Measurements from ENCODE around the gene GPR162. TPM values are rescaled to one million over a fixed set of nuclear protein-coding genes. Genes with fewer than 3 reads are reported as not detected.

GPR162 gene
- total RNA-seq, 1 experiment from 2014 or later, result not detected

DNA sequence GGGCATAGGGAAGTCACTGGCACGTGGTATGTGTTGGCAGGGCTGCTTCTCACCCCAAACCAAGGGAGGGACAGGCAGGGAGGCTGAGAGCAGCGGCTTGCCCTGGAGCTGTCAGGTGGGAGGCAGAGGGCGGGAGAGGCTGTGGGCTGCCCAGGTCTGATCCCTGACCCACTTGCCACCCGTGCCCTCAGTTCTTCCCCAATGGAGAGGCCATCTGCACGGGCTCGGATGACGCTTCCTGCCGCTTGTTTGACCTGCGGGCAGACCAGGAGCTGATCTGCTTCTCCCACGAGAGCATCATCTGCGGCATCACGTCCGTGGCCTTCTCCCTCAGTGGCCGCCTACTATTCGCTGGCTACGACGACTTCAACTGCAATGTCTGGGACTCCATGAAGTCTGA lies 23.8 kb downstream of the GPR162 start:
- CTCF ChIA-PET, result interaction anchor here (0.6 kb wide), 1 partner anchor 86 kb away, joined by 3 read pairs; no protein-coding TSS in a partner anchor
- no TSS peak for BruUV-seq (replicated peaks)
- Mint-ChIP-seq H3K36me3 (ENCODE audit: insufficient read depth, unreplicated experiment) (peaks cover 7% of the 10 kb centered on the region), H3K9me3 (ENCODE audit: unreplicated experiment) (no peaks in the 10 kb centered on the region), H3K27ac (ENCODE audit: low read depth, unreplicated experiment) (no peak overlapping the region), H3K4me1 (ENCODE audit: insufficient read depth, unreplicated experiment) (peaks cover 13% of the 10 kb centered on the region), H3K27me3 (ENCODE audit: insufficient read depth, unreplicated experiment) (no peaks in the 10 kb centered on the region), H3K4me3 (ENCODE audit: unreplicated experiment) (no peak overlapping the region)
- POLR2A ChIA-PET, result no interaction called here
- intact Hi-C loops (cut with micrococcal nuclease), result no loop called here
- TF ChIP-seq, protein P1, sequence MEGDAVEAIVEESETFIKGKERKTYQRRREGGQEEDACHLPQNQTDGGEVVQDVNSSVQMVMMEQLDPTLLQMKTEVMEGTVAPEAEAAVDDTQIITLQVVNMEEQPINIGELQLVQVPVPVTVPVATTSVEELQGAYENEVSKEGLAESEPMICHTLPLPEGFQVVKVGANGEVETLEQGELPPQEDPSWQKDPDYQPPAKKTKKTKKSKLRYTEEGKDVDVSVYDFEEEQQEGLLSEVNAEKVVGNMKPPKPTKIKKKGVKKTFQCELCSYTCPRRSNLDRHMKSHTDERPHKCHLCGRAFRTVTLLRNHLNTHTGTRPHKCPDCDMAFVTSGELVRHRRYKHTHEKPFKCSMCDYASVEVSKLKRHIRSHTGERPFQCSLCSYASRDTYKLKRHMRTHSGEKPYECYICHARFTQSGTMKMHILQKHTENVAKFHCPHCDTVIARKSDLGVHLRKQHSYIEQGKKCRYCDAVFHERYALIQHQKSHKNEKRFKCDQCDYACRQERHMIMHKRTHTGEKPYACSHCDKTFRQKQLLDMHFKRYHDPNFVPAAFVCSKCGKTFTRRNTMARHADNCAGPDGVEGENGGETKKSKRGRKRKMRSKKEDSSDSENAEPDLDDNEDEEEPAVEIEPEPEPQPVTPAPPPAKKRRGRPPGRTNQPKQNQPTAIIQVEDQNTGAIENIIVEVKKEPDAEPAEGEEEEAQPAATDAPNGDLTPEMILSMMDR (IDR thresholded peaks at IDR 0.05; ENCODE audit: unreplicated experiment), result no peak
- no peak for DNase-seq (ENCODE audit: unreplicated experiment)

DNA sequence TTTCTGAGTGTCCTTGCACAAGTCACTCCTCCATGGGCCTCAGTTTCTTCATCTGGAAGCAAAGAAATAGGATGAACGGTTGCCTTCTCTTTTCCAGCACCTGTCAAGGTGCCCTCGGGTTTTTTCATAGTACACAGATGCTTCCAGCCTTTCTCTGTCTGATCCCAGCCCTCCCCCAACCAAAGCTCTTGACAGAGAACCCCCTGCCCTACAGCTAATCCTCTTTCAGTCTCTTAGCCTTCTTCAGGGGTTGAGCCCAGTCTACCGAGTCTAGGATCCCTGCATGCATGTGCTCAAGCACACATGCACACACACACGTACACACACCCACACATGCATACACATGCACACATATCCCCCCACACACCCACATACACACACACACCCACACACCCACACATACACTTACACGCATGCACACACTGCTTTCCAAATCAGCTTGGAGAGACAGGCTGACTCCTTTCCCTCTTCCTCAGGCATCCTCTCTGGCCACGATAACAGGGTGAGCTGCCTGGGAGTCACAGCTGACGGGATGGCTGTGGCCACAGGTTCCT lies 24.8 kb downstream of the GPR162 start:
- no peak for DNase-seq (ENCODE audit: unreplicated experiment)
- ChIA-PET POLR2A (no interaction called here), CTCF (interaction anchor here (2.5 to 4.3 kb wide), 3 partner anchors 11 to 93 kb away, joined by 11 to 40 read pairs (median 13); partner anchors contain the start of gene MLF2)
- no TSS peak for BruUV-seq (replicated peaks)
- Mint-ChIP-seq H3K27ac (ENCODE audit: low read depth, unreplicated experiment) (no peak overlapping the region), H3K36me3 (ENCODE audit: insufficient read depth, unreplicated experiment) (peaks cover 11% of the 10 kb centered on the region), H3K4me3 (ENCODE audit: unreplicated experiment) (no peak overlapping the region), H3K4me1 (ENCODE audit: insufficient read depth, unreplicated experiment) (peaks cover 18% of the 10 kb centered on the region), H3K9me3 (ENCODE audit: unreplicated experiment) (no peaks in the 10 kb centered on the region), H3K27me3 (ENCODE audit: insufficient read depth, unreplicated experiment) (no peaks in the 10 kb centered on the region)
- intact Hi-C loops (cut with micrococcal nuclease), result no loop called here
- TF ChIP-seq, protein P1 (IDR thresholded peaks at IDR 0.05; ENCODE audit: unreplicated experiment), result no peak

DNA sequence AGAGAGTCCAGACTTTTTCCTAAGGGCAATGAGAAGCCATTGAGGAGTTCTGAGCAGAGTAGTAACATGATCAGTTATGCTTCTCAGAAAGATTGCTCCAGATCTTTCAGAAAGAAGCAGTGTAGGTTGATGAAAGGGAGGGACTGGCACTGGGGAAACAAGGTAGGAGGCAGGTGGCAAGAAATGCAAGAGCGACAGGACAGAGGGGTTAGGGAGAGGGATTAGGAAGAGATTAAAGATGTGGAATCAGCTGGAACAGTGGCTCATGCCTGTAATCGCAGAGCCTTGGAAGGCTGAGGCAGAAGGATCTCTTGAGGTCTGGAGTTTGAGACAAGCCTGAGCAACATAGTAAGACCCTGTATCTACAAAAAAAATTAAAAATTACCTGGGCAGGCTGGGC lies 26.1 kb downstream of the GPR162 start:
- POLR2A ChIA-PET, result interaction anchor here (7.9 kb wide), 1 partner anchor 19 kb away, joined by 130 read pairs; the partner anchor contains the start of gene TPI1
- CTCF ChIA-PET, result interaction anchor here (0.6 to 4.3 kb wide), 8 partner anchors 8 to 142 kb away, joined by 3 to 40 read pairs (median 6); partner anchors contain the start of gene MLF2
- BruUV-seq (replicated peaks), result no TSS peak

DNA sequence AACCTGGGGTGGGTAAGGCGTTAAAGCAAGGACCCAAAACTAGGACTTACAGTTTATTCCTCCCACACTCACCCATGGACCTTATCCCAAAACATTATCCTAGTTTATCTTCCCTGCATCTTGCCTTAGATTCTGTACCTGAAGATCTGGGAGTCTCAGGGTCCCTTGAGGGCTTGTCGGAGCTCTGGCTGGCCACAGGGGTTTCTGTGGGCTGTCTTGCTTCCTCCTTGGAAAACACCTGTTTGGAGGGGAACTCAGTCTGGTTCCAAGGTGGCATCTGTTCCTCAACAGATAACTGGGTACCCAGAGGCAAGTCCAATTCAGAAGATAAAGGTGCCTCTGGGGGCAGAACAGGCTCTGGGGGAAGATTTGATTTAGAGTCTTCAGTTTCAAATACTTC lies 27.8 kb downstream of the GPR162 start:
- no peak for DNase-seq (ENCODE audit: unreplicated experiment)
- BruUV-seq (replicated peaks), result no TSS peak
- H3K27ac Mint-ChIP-seq (ENCODE audit: low read depth, unreplicated experiment), result peak overlapping the region; percentile 90
- TF ChIP-seq, protein P1 (IDR thresholded peaks at IDR 0.05; ENCODE audit: unreplicated experiment), result no peak
- H3K36me3 Mint-ChIP-seq (ENCODE audit: insufficient read depth, unreplicated experiment), result peaks cover 19% of the 10 kb centered on the region
- H3K4me3 Mint-ChIP-seq (ENCODE audit: unreplicated experiment), result peak overlapping the region; percentile 88
- H3K4me1 Mint-ChIP-seq (ENCODE audit: insufficient read depth, unreplicated experiment), result peaks cover 29% of the 10 kb centered on the region
- ChIA-PET POLR2A (interaction anchor here (1.7 to 7.9 kb wide), 2 partner anchors 18 to 24 kb away, joined by 6 to 130 read pairs; partner anchors contain the start of genes SPSB2 and TPI1), CTCF (interaction anchor here (0.6 to 4.3 kb wide), 4 partner anchors 10 to 182 kb away, joined by 4 to 40 read pairs (median 10); no protein-coding TSS in a partner anchor)
- H3K9me3 Mint-ChIP-seq (ENCODE audit: unreplicated experiment), result no peaks in the 10 kb centered on the region
- H3K27me3 Mint-ChIP-seq (ENCODE audit: insufficient read depth, unreplicated experiment), result no peaks in the 10 kb centered on the region
- intact Hi-C loops (cut with micrococcal nuclease), result no loop called here

More for the DNA sequence above, 26.1 kb downstream of the GPR162 start:
- Mint-ChIP-seq H3K27ac (ENCODE audit: low read depth, unreplicated experiment) (no peak overlapping the region), H3K9me3 (ENCODE audit: unreplicated experiment) (no peaks in the 10 kb centered on the region), H3K4me1 (ENCODE audit: insufficient read depth, unreplicated experiment) (peaks cover 18% of the 10 kb centered on the region), H3K4me3 (ENCODE audit: unreplicated experiment) (no peak overlapping the region), H3K36me3 (ENCODE audit: insufficient read depth, unreplicated experiment) (peaks cover 13% of the 10 kb centered on the region), H3K27me3 (ENCODE audit: insufficient read depth, unreplicated experiment) (no peaks in the 10 kb centered on the region)
- TF ChIP-seq, protein P1 (IDR thresholded peaks at IDR 0.05; ENCODE audit: unreplicated experiment), result no peak
- no peak for DNase-seq (ENCODE audit: unreplicated experiment)
- intact Hi-C loops (cut with micrococcal nuclease), result no loop called here
